GM21786 (cell line): ENCODE data around the gene DHX40.
A peak's percentile ranks its signal among the peaks of the same experiment; 100 is the strongest.
"Not testable (repeated sequence)": the region's sequence is repeated elsewhere in the genome, so short reads cannot be mapped to it uniquely, and the experiment has no call there.

Source experiments
- ATAC-seq: cut with Tn5 transposase; IDR thresholded peaks from one replicate; pipeline ENCODE4 v1.9.1; 2021; ENCODE audit not compliant: unreplicated experiment

Gene DHX40

GRCh38 chr17:59565171-59565958 lies at the start of gene DHX40:
Gene DHX40 (plus strand): TSS chr17:59565610. CDS start chr17:59565672, 62 bp downstream.
- peak; percentile 64 for ATAC-seq

GRCh38 chr17:59516451-59516850 lies 49.0 kb upstream of the DHX40 start:
- no peak for ATAC-seq

GRCh38 chr17:59519132-59519531 lies 46.3 kb upstream of the DHX40 start:
- no peak for ATAC-seq

GRCh38 chr17:59520251-59520650 lies 45.2 kb upstream of the DHX40 start:
- ATAC-seq, result no peak

- ATAC-seq, result no peak
Observed at GRCh38 chr17:59521465-59522126, 43.8 kb upstream of the DHX40 start.

GRCh38 chr17:59524930-59525329 lies 40.5 kb upstream of the DHX40 start:
- ATAC-seq, result not testable (repeated sequence)

- ATAC-seq, result no peak
Observed at GRCh38 chr17:59525668-59526067, 39.7 kb upstream of the DHX40 start.

- ATAC-seq, result no peak
Observed at GRCh38 chr17:59526451-59526850, 39.0 kb upstream of the DHX40 start.

- ATAC-seq, result no peak
Observed at GRCh38 chr17:59527325-59527917, 38.0 kb upstream of the DHX40 start.

- ATAC-seq, result no peak
Observed at GRCh38 chr17:59527931-59528330, 37.5 kb upstream of the DHX40 start.

GRCh38 chr17:59530531-59530930 lies 34.9 kb upstream of the DHX40 start:
- ATAC-seq, result no peak

- no peak for ATAC-seq
Observed at GRCh38 chr17:59533694-59534093, 31.7 kb upstream of the DHX40 start.

- no peak for ATAC-seq
Observed at GRCh38 chr17:59534583-59534982, 30.8 kb upstream of the DHX40 start.

- no peak for ATAC-seq
Observed at GRCh38 chr17:59538195-59538909, 27.1 kb upstream of the DHX40 start.

- ATAC-seq, result no peak
Observed at GRCh38 chr17:59542960-59543635, 22.3 kb upstream of the DHX40 start.

GRCh38 chr17:59545942-59546341 lies 19.5 kb upstream of the DHX40 start:
- ATAC-seq, result no peak

- no peak for ATAC-seq
Observed at GRCh38 chr17:59547131-59547915, 18.1 kb upstream of the DHX40 start.

GRCh38 chr17:59548985-59549384 lies 16.4 kb upstream of the DHX40 start:
- not testable (repeated sequence) for ATAC-seq

GRCh38 chr17:59550703-59551102 lies 14.7 kb upstream of the DHX40 start:
- ATAC-seq, result no peak

- ATAC-seq, result no peak
Observed at GRCh38 chr17:59558039-59558438, 7.4 kb upstream of the DHX40 start.
